ENCODE results near the gene UBLCP1.

- TF ChIP-seq ZNF501 (CRISPR knock-in tag; IDR thresholded peaks at IDR 0.05) (no peak), EEA1 (CRISPR knock-in tag; IDR thresholded peaks at IDR 0.05; ENCODE audit: borderline replicate concordance) (no peak), RAD21 (CRISPR knock-in tag; IDR thresholded peaks at IDR 0.05) (no peak), EZH2 (conservative IDR thresholded peaks at IDR 0.05; ENCODE audit: low read depth, low read length) (no peak)
Observed at GRCh38 chr5:159257007-159257406, 6.1 kb upstream of the UBLCP1 start.
